HG03571 (cell line): ENCODE measurements around the gene GRB14.
"Not testable (repeated sequence)": the region's sequence is repeated elsewhere in the genome, so short reads cannot be mapped to it uniquely, and the experiment has no call there.

Source experiments
- ATAC-seq: cut with Tn5 transposase; IDR thresholded peaks from one replicate; pipeline ENCODE4 v1.9.1; 2021; ENCODE audit not compliant: unreplicated experiment

The GRB14 gene

DNA sequence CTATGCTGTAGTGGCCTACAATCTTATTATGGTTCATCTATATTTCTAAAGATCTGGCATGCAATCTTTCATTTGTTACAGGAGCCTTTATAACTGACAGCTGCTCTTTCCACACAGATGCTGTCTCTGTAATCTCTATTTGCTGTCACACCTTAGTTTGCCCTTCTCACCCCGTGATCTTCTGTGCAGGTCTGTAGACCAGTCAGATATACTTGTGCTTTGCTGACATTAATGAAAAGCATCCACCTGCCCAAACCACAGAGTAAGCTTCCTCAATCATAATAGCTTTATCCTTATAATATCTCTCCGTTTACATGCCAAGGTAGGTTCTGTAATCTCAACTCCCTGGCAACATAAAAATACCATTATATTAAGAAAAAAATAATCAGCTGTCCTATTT, 122.4 kb downstream of the GRB14 start:
- no peak for ATAC-seq

- no peak for ATAC-seq
Observed at GRCh38 chr2:164496881-164497280, 124.4 kb downstream of the GRB14 start.

DNA sequence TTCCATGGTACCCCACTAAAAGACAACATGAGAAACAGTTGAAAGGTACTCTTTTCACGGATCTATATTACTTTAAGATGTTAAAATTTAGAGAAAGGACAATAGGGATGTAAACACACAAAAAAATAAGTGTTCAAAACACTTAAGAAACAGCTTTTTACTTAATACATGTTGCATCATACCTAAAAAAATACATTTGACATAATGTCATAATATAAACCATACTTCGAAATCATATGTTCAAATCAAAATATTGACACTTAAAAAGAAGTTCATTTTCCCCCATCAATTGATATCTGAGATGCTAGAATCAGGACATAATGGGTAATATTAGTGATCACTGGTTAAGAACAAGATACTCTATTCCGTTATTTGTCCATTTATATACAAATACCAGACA, 124.9 kb downstream of the GRB14 start:
- ATAC-seq, result no peak

DNA sequence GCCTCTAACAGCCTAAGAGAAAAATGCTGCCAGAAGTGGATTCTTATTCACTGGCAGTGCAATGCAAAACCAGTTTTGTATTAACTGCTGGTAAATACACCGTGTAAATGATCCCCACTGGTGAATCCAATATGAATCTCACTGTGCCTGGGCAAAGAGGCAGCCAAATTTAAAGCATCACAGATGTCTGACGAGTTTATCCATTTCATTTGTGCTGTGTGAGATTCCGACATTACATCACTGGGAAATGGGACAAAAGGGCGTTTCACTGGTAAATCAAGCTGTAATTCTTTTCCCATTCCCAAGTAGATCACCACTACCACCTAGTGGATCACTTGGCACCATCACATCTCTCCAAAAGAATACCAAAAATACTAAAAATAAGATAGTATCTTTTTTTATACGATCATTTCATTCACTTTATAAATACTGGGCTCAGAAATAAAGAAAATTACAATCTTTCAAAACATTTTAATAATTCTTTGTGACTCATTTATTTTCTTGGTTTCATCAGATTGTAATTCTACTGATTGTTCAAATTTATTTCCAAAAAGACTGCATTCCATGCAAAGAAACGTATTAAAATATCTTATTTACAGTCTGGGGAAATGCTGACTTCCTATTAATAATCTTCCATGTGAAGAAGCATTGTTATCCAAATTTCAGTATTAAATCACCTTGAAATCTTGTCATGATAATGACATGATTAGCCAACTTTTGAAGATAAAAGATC, 125.6 kb downstream of the GRB14 start:
- no peak for ATAC-seq

DNA sequence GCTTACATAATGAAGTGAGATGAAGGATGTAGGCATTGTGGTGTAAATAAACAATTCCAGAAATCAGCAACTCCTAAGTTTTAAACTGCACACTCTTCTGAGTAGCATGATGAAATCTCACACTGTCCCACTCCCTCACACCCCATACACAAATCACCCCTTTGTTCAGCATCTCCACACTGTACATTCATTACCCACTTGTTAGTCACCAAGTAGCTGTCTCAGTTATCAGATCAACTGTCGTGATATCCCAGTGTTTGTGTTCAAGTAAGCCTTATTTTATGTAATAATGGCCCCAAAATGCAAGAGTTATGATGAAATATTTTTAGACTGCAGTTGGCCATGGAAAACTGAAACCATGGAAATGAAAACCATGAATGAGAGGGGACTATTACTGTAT, 135.7 kb downstream of the GRB14 start:
- ATAC-seq, result no peak

- ATAC-seq, result no peak
Observed at GRCh38 chr2:164479460-164479859, 141.8 kb downstream of the GRB14 start.

GRCh38 chr2:164478205-164478604, 143.1 kb downstream of the GRB14 start:
- ATAC-seq, result no peak

- no peak for ATAC-seq
Observed at GRCh38 chr2:164474873-164475272, 146.4 kb downstream of the GRB14 start.

DNA sequence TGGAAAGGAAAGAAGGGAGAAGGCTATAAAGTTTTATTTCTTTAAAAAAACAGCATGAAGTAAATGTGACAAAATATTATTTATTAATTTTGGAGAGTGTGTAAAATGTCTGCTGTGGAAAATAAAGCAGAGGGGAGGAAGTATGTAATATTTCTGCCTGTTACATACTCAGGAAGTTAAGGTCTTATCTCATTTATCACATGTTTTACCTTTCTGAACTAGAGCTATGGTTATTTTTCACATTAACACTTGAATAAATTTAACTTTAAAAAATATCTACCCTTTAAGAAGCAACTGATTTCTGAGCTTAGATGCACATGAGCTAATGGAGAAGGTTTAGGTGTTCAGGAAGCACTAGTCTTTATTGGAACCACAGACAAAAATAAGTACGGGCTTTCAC, 148.3 kb downstream of the GRB14 start:
- no peak for ATAC-seq

GRCh38 chr2:164465047-164465446, 156.2 kb downstream of the GRB14 start:
- not testable (repeated sequence) for ATAC-seq

DNA sequence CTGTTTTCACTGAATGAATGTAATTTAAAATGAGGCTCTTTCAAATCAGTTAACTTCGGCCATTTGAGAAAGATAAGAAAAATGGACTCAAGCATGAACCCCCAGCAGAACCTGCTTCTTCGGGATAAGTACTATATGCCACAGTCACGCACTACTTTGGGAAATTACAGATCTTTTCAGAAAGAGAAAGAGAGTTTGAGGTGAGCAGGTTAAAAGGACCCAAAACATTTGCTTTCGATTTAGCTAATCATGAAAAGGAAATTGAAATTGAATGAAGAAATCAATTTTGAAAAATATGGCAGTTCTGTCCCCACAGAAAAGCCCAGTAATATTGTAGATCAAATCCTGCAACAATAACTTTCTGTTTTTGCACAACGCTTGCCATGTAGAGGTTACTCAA, 156.9 kb downstream of the GRB14 start:
- ATAC-seq, result no peak

GRCh38 chr2:164458792-164459191, 162.5 kb downstream of the GRB14 start:
- no peak for ATAC-seq

- ATAC-seq, result no peak
Observed at GRCh38 chr2:164457271-164457670, 164.0 kb downstream of the GRB14 start.

DNA sequence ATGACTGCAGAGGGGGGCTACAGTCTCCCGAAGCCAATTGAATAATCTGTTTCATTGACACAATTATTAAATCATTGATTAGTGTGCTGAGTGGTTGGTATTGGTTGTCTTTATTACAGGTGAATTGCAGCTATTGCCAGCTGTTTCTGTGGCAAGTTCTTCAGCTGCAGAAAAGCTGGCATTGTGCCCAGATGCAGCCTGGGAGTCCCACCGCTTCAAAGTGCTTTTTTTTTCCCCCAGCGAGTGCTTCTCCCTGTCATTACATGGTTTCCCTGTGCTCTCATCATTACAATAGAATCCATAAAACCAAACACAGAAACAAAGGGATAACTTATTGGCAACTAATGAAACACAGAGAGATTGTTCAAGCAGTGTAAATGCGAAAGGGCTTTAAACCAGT, 164.7 kb downstream of the GRB14 start:
- ATAC-seq, result no peak

- no peak for ATAC-seq
Observed at GRCh38 chr2:164453656-164454305, 167.5 kb downstream of the GRB14 start.

DNA sequence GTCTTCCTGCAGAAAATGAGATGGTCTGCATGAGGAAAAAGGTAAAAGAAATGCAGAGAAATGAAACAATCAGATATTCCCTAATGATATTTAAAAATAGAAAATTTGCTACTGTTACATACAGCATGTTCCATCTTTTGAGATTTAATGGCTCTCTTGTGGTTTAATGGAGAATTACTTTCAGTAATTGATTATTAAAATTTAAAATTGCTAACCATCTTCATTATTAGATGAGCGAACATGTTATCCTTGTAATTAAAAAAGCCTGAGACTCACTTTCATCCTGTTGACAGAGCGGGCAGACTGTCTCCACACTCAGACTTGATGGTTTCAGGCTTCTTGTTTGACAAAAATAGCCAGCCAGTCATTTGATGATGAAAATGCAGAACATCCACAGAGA, 171.0 kb downstream of the GRB14 start:
- no peak for ATAC-seq

- ATAC-seq, result no peak
Observed at GRCh38 chr2:164449706-164450105, 171.6 kb downstream of the GRB14 start.

DNA sequence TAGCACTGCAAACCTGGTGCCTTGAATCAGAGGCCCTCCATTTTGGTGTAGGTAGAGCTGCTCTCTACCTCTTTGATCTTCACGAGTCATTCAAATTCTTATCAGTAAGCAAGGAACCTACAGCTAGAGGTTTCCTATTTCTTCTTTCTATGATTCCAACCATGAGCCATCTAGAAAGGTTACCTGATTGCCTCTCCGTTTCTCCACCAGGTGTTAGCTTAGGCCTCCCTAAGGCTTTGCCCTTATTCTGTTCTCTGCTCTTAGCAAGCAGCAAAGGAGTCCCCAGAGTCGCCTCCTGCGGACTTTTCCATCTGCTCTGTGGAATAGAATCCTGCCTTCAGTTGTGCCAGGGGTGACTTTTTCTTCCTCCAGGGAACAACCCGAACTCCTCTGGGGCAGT, 173.6 kb downstream of the GRB14 start:
- ATAC-seq, result no peak
